GM19193 (cell line): ENCODE data around the gene ZNF341.

Experiments
- POLR2A ChIP-seq: IDR thresholded peaks from 4 replicates; pipeline ENCODE4 v1.6.1; 2011; ENCODE audit not compliant: insufficient read depth, insufficient read length; ENCODE audit errors: extremely low read depth

ZNF341 gene

DNA sequence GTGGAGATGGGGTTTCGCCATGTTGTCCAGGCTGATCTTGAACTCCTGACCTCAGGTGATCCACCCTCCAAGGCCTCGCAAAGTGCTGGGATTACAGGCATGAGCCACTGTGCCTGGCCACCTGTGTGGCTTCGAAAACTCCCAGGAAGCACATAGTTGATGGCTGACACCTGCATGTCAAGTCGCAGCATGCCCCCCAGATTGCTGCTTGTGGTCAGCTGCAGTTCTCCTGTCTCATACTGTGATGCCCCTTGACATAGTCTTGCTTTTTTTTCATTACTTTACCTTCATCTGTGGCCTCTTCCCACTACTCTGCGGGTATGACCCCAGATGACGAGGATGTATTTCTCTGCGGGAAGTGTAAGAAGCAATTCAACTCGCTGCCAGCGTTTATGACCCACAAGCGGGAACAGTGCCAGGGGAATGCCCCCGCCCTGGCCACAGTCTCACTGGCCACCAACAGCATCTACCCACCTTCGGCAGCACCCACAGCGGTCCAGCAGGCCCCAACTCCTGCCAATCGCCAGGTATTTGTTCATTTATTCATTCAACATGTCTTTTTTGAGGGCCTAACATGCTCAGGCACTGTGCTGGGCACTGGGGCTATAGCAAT, 13.1 kb downstream of the ZNF341 start:
- no peak for TF ChIP-seq POLR2A

DNA sequence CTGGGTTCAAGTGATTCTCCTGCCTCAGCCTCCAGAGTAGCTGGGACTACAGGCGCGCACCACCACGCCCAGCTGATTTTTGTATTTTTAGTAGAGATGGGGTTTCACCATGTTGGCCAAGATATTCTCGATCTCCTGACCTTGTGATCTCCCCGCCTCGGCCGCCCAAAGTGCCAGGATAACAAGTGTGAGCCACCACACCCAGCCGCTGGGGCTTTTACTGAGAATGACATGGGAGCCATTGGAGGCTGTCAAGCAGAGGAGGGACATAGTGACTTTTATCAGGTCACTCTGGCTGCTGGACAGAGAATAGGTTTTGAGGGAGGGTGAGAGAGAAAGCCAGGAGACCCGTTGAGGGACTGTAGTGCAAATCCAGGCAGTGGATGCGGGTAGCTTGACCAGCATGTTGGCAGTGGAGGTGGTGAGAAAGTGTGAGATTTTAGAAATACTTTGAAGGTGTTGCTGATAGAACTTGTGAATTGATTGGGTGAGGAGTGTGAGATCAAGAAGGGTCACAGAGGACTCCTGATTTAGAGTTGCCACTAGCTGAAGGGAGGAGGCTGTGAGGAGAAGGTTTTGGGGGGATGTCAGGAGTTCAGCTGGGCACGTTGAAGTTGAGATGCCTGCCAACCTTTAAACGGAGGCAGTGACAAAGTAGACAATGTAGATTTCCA, 14.7 kb downstream of the ZNF341 start:
- no peak for TF ChIP-seq POLR2A

DNA sequence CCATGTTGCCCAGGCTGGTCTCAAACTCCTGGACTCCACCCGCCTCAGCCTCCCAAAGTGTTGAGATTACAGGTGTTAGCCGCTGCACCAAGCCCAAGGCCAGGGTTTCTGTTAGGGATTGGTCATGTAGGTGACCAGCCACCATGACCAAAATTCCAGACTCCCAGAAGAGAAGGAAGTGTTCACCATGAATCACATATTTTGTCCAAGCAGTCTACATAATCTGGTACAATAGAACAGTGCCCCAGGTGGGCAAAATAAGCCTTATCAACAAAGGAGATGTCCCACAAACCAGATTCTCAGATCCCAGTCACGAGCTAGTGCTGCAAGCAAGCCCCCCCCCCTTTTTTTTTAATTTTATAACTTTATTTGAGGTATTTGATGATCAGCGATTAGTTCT, 20.0 kb downstream of the ZNF341 start:
- TF ChIP-seq POLR2A, result no peak

DNA sequence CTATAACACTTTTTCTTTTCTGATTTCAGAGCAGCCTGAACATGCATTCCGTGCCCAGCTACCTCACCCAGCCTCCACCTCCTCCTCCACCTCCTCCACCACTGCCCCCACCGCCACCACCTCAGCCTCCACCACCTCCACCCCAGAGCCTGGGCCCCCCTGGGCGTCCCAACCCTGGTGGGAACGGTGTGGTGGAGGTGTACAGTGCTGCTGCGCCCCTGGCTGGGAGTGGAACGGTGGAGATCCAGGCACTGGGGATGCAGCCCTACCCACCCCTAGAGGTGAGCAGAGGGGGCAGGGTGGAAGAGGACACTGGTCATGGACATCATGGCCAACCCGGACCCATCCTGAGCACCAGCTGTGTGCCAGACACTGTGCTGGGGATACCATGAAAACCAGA, 21.3 kb downstream of the ZNF341 start:
- no peak for TF ChIP-seq POLR2A

DNA sequence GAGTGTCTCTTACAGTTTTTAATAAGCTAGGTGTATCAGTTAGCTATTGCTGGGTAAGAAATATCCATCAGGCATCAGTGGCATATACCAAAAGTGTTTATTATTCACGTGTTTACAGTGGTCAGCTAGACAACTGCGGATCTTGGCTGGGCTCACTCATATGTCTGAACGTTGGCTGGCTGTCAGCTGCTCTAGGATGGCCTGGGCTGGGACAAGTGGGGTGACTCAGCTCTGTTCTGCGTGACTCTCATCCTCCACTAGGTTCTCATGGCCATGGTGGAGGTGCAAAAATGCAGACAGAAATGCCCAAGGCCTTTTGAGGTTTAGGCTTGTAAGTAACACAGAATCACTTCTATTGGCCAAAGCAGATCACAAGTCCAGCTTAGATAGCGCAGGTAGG, 22.0 kb downstream of the ZNF341 start:
- no peak for TF ChIP-seq POLR2A

DNA sequence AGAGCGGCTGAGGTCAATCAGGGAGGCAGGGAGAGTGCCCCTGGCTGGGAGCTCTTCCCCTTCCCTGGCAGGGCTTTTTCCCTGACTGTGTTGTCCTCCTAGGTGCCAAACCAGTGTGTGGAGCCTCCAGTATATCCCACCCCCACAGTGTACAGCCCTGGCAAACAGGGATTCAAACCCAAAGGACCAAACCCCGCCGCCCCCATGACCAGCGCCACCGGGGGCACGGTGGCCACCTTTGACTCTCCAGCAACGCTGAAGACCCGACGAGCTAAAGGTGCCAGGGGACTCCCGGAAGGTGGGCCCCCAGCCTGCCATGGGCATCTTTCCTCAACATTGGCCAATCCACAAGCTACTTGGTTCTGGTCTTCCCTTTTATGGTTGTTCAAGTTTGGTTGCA, 25.2 kb downstream of the ZNF341 start:
- TF ChIP-seq POLR2A, result no peak

DNA sequence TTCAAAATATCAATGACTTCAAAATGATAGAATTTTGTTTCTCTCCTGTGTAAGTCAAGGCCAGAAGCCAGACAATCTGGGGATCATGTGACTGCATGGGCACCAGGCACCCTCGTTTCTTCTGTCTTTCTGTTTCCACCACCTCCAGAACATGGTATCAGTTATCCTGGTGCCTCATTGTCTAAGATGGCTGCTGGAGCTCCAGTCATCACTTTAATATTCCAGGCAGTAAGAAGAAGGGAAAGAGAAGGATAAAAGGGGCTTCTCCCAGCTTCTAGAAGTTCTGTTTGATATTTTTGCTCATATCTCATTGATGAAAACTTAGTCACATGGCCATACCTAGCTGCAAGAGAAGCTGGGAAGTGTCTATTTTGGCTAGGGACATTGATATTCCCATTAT, 25.7 kb downstream of the ZNF341 start:
- no peak for TF ChIP-seq POLR2A

DNA sequence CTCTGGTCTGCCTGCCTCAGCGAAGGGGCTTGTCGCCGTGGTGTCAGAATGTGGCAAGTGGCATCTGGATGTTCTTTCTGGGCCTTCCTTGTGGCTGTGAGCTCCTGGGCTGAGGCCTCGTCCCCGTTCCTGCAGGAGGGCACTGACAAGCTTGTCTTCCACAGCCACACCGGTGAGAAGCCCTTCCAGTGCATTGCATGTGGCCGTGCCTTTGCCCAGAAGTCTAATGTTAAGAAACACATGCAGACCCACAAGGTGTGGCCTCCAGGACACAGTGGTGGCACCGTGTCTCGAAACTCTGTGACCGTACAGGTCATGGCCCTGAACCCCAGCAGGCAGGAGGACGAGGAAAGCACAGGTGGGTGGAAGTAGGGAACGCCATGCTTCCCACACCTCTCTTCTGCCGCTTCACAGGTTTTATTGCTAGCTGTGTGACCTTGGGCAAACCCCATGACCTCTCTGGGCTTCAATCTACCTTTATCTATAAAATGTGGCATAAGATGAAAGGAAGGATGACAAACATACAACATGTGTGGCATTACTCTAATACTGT, 30.0 kb downstream of the ZNF341 start:
- TF ChIP-seq POLR2A, result no peak

DNA sequence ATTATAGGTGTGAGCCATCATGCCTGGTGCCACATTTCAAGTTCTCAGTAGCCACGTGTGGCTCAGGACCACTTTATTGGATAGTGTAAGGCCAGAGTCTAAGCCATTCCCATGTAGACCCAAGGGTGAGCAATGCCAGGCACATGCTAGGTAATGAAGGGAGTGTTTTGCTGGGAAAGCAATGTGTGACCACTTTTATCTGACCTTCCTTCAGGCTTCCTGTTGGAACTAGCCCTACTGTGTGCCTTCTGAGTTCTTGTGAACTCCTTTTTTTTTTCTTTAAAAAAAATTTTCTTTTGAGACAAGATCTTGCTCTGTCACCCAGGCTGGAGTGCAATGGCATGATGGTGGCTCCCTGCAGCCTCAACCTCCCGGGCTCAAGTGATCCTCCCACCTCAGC, 33.3 kb downstream of the ZNF341 start:
- TF ChIP-seq POLR2A, result no peak

DNA sequence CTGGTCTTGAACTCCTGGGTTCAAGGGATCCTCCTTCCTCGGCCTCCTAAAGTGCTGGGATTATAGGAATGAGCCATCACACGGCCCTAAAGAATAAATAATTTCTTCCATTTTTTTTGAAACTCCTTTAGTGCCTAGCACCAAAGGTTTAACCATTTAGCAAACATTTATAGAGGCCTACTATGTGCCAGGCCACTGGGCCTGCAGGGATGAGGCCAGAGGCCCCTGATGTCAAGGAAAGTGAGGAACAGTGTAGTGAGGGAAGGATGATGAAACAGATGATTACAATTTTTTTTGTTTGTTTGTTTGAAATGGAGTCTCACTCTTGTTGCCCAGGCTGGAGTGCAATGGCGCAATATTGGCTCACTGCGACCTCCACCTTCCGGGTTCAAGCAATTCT, 33.8 kb downstream of the ZNF341 start:
- no peak for TF ChIP-seq POLR2A

DNA sequence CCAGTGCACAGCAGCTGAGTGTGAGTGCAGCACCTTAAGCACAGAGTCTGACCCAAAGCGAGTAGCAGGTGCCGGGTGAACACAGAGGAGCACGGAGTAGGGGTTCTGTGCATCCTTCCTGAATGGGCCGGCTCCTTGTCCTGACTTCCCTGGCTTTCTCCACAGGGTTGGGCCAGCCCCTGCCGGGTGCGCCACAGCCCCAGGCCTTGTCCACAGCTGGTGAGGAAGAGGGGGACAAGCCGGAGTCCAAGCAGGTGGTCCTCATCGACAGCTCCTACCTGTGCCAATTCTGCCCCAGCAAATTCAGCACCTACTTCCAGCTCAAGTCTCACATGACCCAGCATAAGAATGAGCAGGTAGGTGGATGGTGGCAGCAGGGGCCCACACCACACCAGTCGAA, 34.9 kb downstream of the ZNF341 start:
- TF ChIP-seq POLR2A, result no peak

DNA sequence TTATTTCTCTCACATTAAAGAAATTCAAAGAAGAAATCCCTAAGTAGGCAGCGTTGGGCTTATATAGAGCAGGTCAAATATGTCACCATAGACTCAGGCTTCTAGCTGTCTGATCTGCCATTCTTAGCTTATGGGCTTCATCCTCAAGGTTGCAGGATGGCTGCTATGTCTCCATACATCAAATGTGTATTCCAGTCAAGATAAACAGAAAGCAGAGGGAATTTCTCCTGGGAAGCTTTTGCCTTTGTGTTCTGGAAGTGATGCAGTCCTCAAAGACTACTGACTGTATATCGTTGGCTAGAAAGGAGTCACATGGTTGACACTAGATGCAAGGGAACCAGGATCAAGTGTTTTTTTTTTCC, 36.0 kb downstream of the ZNF341 start:
- no peak for TF ChIP-seq POLR2A

DNA sequence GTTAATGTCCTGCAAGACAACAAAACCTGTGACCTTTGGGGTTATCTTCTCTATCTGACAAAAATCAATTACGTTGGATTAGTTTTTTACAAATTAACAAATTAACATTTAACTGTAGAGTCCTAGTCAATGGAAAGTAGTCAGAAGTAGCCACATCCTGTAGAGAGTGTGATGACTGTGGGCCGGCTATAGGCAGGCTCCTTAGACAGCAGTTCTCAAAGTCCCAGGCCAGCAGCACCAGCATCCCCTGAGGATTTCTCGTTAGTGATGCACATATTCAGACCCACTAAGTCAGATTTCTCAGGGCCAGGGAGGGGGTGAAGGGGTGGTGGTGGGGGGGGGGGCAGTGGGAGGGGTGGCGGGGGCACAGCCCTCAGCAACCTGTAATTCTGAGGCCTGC, 37.2 kb downstream of the ZNF341 start:
- TF ChIP-seq POLR2A, result no peak

DNA sequence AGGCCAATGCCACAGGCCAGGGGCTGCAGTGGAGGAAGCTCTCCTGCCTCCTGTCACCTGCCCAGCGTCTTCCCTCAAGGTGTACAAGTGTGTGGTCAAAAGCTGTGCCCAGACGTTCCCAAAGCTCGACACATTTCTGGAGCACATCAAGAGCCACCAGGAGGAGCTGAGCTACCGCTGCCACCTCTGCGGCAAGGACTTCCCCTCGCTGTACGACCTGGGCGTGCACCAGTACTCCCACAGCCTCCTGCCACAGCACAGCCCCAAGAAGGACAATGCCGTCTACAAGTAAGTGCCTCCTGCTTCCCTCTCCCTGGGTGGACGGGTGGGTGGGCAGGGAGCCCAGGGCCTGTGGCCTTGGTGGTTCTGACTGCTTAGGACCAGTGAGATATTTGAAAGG, 38.2 kb downstream of the ZNF341 start:
- no peak for TF ChIP-seq POLR2A

DNA sequence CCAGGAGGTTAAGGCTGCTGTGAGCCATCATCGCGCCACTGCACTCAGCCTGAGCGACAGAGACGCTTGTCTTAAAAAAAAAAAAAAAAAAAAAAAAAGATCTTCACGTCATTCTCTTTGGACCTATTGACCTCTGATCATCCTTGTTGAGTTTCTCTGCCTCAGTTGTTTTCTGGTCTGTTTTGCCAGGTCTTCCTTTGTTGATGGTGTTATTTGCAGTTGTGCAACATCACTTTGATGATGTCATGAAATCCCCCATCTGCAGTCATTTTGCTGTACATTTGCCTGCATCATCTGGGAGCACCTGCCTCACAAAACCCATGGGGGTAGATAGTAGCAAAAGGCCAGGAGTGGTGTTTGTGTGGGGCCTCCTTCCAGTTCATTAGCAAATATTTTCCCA, 40.1 kb downstream of the ZNF341 start:
- no peak for TF ChIP-seq POLR2A

DNA sequence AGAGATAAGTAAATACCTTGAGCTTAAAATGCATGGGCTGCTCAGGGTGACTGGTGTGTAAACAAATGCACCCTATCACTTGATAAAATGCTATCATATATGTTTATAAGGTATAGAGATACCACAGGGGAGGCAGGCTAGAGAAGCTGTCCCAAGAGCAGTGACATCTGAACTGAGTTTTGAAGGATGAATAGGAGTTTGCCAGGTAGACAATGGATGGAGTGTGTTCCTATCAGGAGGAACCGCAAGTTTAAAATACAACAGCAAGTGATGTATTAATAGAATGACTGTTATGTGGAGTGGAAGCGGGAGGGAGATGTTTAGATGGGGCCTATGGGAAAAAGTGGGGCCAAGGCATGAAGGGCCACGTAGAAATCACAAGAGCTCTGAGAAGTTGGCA, 40.6 kb downstream of the ZNF341 start:
- no peak for TF ChIP-seq POLR2A
